GM12801 (cell line): ENCODE data around the gene ZMIZ1.

Source experiments
- CTCF ChIP-seq: IDR thresholded peaks from one replicate; pipeline ENCODE4 v1.5.1; 2011; ENCODE audit warnings: control low read depth; ENCODE audit not compliant: insufficient read length; ENCODE audit errors: extremely low read depth

ZMIZ1 gene

GRCh38 chr10:79066411-79067240 lies 2.1 kb upstream of the ZMIZ1 start:
- no peak for TF ChIP-seq CTCF

- no peak for TF ChIP-seq CTCF
Observed at GRCh38 chr10:79067241-79068202, 1.2 kb upstream of the ZMIZ1 start.

- no peak for TF ChIP-seq CTCF
Observed at GRCh38 chr10:79068203-79068561, 584 bp upstream of the ZMIZ1 start.

- no peak for TF ChIP-seq CTCF
Observed at GRCh38 chr10:79069325-79070080, 737 bp downstream of the ZMIZ1 start.

GRCh38 chr10:79070081-79070605 lies 1.4 kb downstream of the ZMIZ1 start:
- TF ChIP-seq CTCF, result no peak

DNA sequence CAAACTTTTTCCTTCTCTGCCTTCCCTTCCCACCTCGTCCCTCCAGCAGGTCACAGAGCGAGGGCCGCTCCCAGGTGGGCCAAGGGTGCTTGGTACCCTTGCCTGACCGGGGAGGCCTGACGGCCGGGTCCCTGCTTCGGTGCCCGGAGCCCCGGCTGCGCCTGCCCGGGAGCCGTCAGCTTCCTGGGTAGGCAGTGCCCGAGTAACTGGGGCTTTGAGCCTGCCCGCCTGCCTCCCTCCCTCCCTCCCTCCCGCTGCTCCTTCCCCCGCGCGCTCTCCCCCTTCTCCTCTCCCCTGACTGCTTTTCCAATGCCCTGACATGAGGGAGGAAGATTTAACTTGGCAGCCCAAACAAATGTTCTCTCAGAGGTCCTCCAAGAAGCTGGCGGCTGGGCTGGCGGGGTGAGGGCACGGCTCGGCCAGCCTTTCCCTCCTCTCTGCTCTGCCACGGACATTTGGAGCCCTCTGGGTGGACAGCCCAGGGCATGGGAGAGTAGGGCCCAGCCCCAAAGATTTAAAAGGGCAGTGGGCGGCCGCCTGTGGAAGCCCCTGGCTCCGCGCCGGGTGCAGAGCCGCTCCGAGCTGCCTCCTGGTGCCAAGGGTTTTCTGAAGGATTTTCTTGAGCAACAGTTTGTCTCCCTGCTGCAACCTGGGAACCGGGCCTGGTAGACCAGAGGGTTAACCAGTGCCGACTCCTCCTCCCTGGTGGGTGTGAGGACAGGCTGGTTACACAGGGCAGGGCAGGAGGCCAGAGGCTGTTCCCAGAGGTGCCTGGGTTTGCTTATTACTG lies 2.0 kb downstream of the ZMIZ1 start:
- no peak for TF ChIP-seq CTCF
